OCI-LY7 (cell line): ENCODE results near the gene GABARAP. TPM values are rescaled to one million over a fixed set of nuclear protein-coding genes. Genes with fewer than 3 reads are reported as not detected.
A peak's percentile ranks its signal among the peaks of the same experiment; 100 is the strongest.

Experiments
- BruUV-seq: library from RNA; stranded (reverse); fragments of 400-500 nt; replicated peaks from 2 replicates; lab custom pipeline; 2021; lab: Mats Ljungman, UMichigan
- CTCF ChIA-PET: fragments of 300-600 bp; sonication (Branson Sonifier 250); formaldehyde crosslinking; loops from one replicate; lab custom pipeline; 2022; ENCODE audit warnings: antibody characterized with exemption; ENCODE audit not compliant: unreplicated experiment; lab: Charles Lee
- POLR2A ChIA-PET: fragments of 300-600 bp; sonication (Branson Sonifier 250); formaldehyde crosslinking; loops from one replicate; lab custom pipeline; 2022; ENCODE audit warnings: antibody characterized with exemption; lab: Charles Lee
- DNase-seq: peaks from one replicate; pipeline ENCODE4 v3.0.0-alpha.2; 2015; ENCODE audit warnings: low spot score
- H2AFZ ChIP-seq: fragments of 200-600 bp; sonication (generic), shearing (Covaris generic); 2 replicates; pipeline ENCODE4 v1.6.1; 2014; ENCODE audit warnings: mild to moderate bottlenecking, antibody characterized with exemption, low read length, moderate library complexity
- H3K27ac ChIP-seq: fragments of 200-600 bp; sonication (generic); 2 replicates; pipeline ENCODE4 v1.5.1; 2014; ENCODE audit warnings: mixed run types, low read depth, mild to moderate bottlenecking, moderate library complexity, low read length, inconsistent platforms; ENCODE audit not compliant: poor library complexity, severe bottlenecking
- H3K36me3 ChIP-seq: fragments of 200-600 bp; sonication (generic); 2 replicates; pipeline ENCODE4 v1.6.1; 2014; ENCODE audit warnings: mild to moderate bottlenecking, antibody characterized with exemption, low read length, moderate library complexity, mixed read lengths; ENCODE audit not compliant: insufficient read depth
- H3K4me1 ChIP-seq: fragments of 200-600 bp; sonication (generic); 2 replicates; pipeline ENCODE4 v1.5.1; 2014; ENCODE audit warnings: mild to moderate bottlenecking, low read length; ENCODE audit not compliant: insufficient read depth, poor library complexity, severe bottlenecking
- H3K4me2 ChIP-seq: fragments of 200-600 bp; sonication (generic); 2 replicates; pipeline ENCODE4 v1.6.1; 2014; ENCODE audit warnings: mild to moderate bottlenecking, low read length
- H3K4me3 ChIP-seq: fragments of 200-600 bp; sonication (generic); 2 replicates; pipeline ENCODE4 v1.5.1; 2014; ENCODE audit warnings: mild to moderate bottlenecking, low read depth, low read length; ENCODE audit not compliant: poor library complexity, severe bottlenecking
- H3K79me2 ChIP-seq: fragments of 200-600 bp; sonication (generic); 2 replicates; pipeline ENCODE4 v1.6.1; 2016; ENCODE audit warnings: low read depth, mild to moderate bottlenecking, low read length, moderate library complexity, mixed read lengths; ENCODE audit not compliant: insufficient read depth
- H3K9me2 ChIP-seq: fragments of 200-600 bp; sonication (generic); 2 replicates; pipeline ENCODE4 v1.6.1; 2016; ENCODE audit warnings: mild to moderate bottlenecking, low read length, mixed read lengths; ENCODE audit not compliant: insufficient read depth
- H3K9me3 ChIP-seq: fragments of 200-600 bp; sonication (generic); 2 replicates; pipeline ENCODE4 v1.6.1; 2014; ENCODE audit warnings: mild to moderate bottlenecking, mixed run types, low read length, mixed read lengths
- H4K20me1 ChIP-seq: fragments of 200-600 bp; sonication (generic); 2 replicates; pipeline ENCODE4 v1.6.1; 2014; ENCODE audit warnings: mild to moderate bottlenecking, antibody characterized with exemption, low read length, moderate library complexity, mixed read lengths; ENCODE audit not compliant: insufficient read depth
- EZH2phosphoT487 ChIP-seq: fragments of 200-600 bp; sonication (generic); IDR thresholded peaks from 2 replicates; pipeline ENCODE4 v1.6.1; 2018; ENCODE audit warnings: low read depth, borderline replicate concordance, mild to moderate bottlenecking, mixed run types, antibody characterized with exemption, low read length, moderate library complexity, mixed read lengths
- intact Hi-C: fragments of 100-400 bp; cut with micrococcal nuclease; formaldehyde crosslinking; loops from one replicate; pipeline ENCODE4 v1.10.0; 2022; ENCODE audit not compliant: unreplicated experiment
- total RNA-seq, 2 experiments: library from RNA; depleted of rRNA in 1 of 2; stranded (reverse); fragments of >200 nt in 1 of 2; shearing (Covaris generic) in 1 of 2; gene quantifications; 2 replicates each; pipeline ENCODE4 v1.2.3, GENCODE V29; 2014 to 2022
- TF ChIP-seq, protein P1 (sequence below): fragments of 200-600 bp; sonication (generic); conservative IDR thresholded peaks from 2 replicates; pipeline ENCODE4 v1.5.1; 2014; ENCODE audit warnings: mild to moderate bottlenecking, antibody characterized with exemption, low read length, moderate library complexity, mixed read lengths

Gene GABARAP
- total RNA-seq, 2 experiments from 2014 or later: 128 to 199 TPM

DNA sequence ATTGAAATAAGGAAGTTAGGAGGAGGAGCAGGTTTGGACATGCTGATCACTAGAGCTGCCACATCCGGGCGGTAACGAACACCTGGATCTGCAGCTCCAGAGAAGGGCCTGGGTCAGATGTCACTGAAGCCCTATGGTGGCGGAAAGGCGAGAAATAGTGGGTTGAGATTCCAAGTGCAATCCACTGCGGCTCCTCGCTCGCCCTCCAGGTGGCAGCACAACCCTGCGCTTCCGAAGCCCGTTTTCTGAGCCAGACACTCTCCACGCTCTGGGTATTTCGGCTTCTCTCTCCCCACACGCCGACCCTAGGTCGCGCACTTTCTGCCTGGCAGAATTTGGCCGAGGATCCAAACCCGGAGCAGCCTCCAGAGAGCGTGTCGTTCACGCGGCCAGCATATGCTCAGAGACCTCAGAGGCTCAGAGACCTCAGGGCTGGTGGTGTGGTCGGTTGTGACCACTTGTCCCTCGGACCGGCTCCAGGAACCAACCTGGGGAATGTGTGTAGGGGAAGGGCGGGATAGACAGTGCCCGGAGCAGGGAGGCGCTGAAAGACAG lies 38.3 kb upstream of the GABARAP start:
- POLR2A ChIA-PET: interaction anchor here (0.6 to 1.3 kb wide), 3 partner anchors 11 to 24 kb away, joined by 3 to 5 read pairs (median 3); no protein-coding TSS in a partner anchor
- H3K4me1 ChIP-seq: peaks cover 32% of the 10 kb centered on the region
- H3K27ac ChIP-seq: peak overlapping the region; percentile 57
- H4K20me1 ChIP-seq: no peaks in the 10 kb centered on the region
- TF ChIP-seq EZH2phosphoT487: no peak
- TF ChIP-seq, protein P1, sequence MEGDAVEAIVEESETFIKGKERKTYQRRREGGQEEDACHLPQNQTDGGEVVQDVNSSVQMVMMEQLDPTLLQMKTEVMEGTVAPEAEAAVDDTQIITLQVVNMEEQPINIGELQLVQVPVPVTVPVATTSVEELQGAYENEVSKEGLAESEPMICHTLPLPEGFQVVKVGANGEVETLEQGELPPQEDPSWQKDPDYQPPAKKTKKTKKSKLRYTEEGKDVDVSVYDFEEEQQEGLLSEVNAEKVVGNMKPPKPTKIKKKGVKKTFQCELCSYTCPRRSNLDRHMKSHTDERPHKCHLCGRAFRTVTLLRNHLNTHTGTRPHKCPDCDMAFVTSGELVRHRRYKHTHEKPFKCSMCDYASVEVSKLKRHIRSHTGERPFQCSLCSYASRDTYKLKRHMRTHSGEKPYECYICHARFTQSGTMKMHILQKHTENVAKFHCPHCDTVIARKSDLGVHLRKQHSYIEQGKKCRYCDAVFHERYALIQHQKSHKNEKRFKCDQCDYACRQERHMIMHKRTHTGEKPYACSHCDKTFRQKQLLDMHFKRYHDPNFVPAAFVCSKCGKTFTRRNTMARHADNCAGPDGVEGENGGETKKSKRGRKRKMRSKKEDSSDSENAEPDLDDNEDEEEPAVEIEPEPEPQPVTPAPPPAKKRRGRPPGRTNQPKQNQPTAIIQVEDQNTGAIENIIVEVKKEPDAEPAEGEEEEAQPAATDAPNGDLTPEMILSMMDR: peak; percentile 96
- BruUV-seq: no TSS peak
- intact Hi-C loops: loop anchor here (1.0 to 2.0 kb wide), 5 partner anchors 16 to 235 kb away; partner anchors contain the start of genes ACAP1, KCTD11 and TMEM102
- H3K9me2 ChIP-seq: no peaks in the 10 kb centered on the region
- H3K4me3 ChIP-seq: peak overlapping the region; percentile 59
- DNase-seq: peak; percentile 92
- CTCF ChIA-PET: interaction anchor here (0.5 to 1.0 kb wide), 3 partner anchors 16 to 203 kb away, joined by 3 to 4 read pairs (median 4); partner anchors contain the start of gene POLR2A
- H3K9me3 ChIP-seq: no peaks in the 10 kb centered on the region
- H3K79me2 ChIP-seq: no peaks in the 10 kb centered on the region
- peak overlapping the region; percentile 88 for H3K4me2 ChIP-seq
- no peaks in the 10 kb centered on the region for H3K36me3 ChIP-seq
- peak overlapping the region; percentile 85; the same call in 1 of the 2 replicates for H2AFZ ChIP-seq

DNA sequence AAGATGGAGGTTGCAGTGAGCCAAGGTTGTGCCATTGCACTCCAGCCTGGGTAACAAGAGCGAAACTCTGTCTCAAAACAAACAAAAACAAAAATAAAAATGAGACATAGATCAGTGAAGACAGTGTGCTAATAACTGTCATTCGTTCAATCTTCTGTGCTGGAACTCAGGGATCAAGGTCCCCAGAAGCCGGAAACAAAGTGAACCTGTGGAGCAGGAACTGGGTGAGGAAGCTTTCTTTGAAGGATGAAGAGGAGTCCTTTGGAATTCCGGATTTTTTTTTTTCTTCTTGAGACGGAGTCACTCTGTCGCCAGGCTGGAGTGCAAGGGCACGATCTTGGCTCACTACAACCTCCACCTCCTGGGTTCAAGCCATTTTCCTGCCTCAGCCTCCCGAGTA lies 37.2 kb upstream of the GABARAP start:
- Histone ChIP-seq H3K4me1 (peaks cover 32% of the 10 kb centered on the region), H3K9me3 (no peaks in the 10 kb centered on the region), H2AFZ (no peak overlapping the region), H3K4me3 (no peak overlapping the region), H4K20me1 (no peaks in the 10 kb centered on the region), H3K36me3 (no peaks in the 10 kb centered on the region), H3K9me2 (no peaks in the 10 kb centered on the region), H3K79me2 (no peaks in the 10 kb centered on the region), H3K4me2 (no peak overlapping the region), H3K27ac (no peak overlapping the region)
- intact Hi-C loops: no loop called here
- no peak for DNase-seq
- ChIA-PET POLR2A (no interaction called here), CTCF (no interaction called here)
- BruUV-seq: no TSS peak
- TF ChIP-seq EZH2phosphoT487: no peak
- TF ChIP-seq, protein P1: no peak

DNA sequence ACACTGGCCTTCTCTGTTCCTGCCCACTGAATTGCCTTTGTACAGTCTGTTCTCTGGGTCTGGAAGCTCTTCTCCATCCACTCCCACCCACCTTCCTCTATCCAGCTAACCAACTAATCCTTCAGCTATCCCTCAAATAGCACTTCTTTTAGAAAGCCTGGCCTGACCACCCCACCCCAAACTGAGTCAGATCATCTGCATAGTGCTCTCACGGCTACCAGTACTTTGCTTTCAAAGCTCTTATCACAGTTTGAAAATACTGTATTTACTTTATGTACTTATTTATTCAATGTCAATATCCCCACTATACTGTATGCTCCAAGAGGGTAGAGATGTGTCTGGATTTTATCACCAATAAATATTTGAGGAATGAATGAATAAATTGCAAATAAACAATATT lies 24.5 kb upstream of the GABARAP start:
- Histone ChIP-seq H3K9me2 (no peaks in the 10 kb centered on the region), H3K9me3 (no peaks in the 10 kb centered on the region), H3K36me3 (no peaks in the 10 kb centered on the region), H3K4me3 (no peak overlapping the region), H3K27ac (no peak overlapping the region), H3K79me2 (no peaks in the 10 kb centered on the region), H2AFZ (no peak overlapping the region), H4K20me1 (no peaks in the 10 kb centered on the region), H3K4me1 (peaks cover 17% of the 10 kb centered on the region), H3K4me2 (no peak overlapping the region)
- ChIA-PET POLR2A (interaction anchor here (0.7 to 1.2 kb wide), 2 partner anchors 30 to 94 kb away, joined by 3 to 4 read pairs; no protein-coding TSS in a partner anchor), CTCF (no interaction called here)
- intact Hi-C loops: no loop called here
- no TSS peak for BruUV-seq
- TF ChIP-seq, protein P1: no peak
- no peak for TF ChIP-seq EZH2phosphoT487
- no peak for DNase-seq
